ELF-1 (cell line): Measurements from ENCODE around the gene ZNF99.
"Not testable (repeated sequence)": the region's sequence is repeated elsewhere in the genome, so short reads cannot be mapped to it uniquely, and the experiment has no call there.

Source experiments
- DNase-seq: peaks from one replicate; pipeline ENCODE4 v3.0.0-alpha.2; 2016; ENCODE audit warnings: low read depth, low spot score

The ZNF99 gene

DNA sequence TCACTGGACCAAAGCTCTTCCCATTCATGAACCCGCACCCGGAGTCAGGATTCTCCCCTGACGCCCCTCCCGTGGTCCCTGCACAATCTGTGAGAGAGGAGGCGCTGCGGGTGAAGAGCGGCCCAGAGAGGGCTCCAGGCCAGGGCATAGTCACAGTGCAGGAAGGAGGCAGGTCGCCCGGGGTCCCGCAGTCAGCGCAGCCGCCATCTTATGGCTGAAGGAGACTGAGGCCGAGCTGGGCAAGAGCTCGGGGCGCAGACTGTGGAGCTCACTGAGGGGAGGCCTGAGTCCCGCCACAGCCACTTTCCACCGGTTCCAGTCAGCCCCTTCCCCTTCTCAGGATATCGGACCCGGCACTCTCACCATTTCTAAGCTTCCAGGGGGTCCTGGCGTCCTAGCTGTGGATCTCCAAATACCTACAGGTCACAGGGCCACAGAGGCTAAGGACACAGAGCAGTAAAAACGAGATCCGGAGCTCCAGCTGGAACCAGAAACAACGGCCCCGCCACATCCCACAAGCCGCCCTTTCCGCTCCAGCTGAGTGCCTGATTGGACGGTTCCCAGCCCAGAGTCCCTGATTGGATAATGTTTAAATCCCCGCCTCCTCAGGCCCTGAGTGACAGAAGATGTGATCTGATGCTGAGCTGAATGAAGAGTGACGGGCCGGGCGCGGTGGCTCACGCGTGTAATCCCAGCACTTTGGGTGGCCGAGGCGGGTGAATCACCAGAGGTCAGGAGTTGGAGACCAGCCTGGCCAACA lies at the start of gene ZNF99:
ZNF99 (minus strand) TSS at position 501 of the 760 bp plus-strand sequence; CDS start at position 366, 135 bp downstream.
- peak; percentile 1 for DNase-seq

DNA sequence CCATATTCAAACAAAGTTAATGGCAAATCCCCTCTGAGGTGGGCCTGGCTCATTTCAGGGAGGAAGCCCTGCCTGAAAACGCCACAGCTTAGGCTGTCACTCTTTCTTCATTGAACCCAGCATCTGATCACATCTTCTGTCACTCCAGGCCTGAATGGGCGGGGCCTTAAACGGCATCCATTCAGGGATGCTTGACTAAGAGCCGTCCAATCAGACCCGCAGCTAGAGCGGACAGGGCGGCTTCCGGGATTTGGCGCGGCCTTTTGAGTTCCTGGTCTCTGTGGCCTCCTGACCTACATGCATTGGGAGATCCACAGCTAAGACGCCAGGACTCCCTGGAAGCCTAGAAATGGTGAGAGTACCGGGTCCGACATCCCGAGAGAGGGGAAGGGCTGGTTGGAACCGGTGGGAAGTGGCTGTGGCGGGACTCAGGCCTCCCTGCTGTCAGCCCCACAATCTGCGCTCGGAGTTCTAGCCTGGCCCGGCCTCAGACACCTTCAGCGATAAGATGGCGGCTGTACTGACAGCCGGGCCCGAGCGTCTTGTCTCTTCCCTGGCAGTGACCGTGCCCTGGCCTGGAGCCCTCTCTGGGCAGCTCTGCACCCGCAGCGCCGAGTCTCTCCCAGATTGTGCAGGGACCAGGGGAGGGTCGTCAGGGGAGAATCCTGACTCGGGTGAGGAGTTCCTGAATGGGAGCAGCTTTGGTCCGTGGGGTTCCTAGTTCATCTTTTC lies 48.2 kb upstream of the ZNF99 start, which contains the start of gene ZNF723:
ZNF723 (plus strand) TSS at position 261 of the 732 bp plus-strand sequence; CDS start at position 350, 89 bp downstream.
- DNase-seq: no peak

DNA sequence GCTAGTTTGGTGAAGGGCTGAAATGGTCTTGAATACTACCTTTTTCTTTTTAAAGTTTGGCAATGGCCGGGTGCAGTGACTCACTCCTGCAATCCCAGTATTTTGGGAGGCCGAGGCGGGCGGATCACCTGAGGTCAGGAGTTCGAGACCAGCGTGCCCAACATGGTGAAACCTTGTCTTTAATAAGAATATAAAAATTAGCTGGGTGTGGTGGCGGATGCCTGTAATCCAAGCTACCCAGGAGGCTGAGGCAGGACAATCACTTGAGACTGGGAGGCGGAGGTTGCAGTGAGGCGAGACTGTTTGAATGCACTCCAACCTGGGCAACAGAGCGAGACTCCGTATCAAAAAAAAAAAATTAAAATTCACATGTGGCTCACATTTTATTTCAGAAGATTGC lies 47.3 kb upstream of the ZNF99 start:
- no peak for DNase-seq

DNA sequence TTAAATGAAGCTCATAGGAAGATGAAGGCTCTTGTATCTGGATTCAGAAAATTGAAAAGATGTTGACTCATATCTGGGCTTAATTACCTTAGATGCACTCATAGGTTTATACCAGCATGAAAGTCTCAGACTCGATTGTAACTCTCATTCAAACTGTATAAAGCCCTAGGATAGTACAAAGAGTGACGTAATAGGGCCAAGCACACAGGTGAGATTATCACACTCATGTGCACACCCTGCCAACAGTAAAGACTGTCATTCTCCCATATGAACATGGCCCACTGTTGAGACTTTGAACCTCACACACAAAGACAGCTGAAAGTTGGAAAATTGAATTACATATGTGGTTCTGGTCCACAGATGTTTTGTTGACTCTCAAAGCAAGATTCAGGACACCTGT lies 30.2 kb upstream of the ZNF99 start:
- no peak for DNase-seq

DNA sequence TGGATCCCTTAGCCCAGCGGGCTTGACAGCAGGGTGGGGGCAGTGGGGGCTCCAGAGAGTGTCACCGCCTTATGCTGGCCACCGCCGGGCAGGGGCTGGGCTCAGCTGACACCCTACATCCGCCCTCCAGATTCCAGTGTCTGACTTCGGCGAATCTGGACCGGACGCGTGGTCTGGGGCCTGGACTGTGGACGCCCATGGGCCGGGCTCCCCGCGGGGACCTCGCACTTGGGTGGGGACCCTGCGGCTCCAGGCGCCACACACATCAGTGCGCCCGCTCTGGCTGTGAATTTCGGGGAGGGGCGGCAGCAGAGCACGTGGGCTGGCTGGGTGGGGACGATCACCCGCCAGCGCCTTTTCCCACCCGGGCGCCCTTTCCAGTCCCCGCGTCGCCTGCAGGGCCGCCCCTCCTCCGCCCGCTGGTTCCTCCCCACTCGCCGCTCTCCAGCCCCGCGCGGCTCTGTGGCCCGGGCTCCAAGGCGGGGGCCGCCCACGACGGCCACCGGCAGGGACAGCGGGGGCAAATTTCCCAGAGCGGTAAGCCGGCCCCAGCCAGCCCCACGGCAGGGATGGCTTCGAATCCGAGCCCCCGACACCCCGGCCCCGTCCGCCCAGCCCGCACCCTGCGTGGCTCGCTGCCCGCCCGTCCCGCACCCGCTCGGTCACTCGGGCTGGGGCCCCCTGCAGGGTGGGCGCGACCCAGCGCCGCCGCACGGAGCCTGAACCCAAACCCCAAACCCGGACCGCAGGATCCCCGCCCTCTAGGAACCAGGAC lies 23.3 kb upstream of the ZNF99 start:
- no peak for DNase-seq

DNA sequence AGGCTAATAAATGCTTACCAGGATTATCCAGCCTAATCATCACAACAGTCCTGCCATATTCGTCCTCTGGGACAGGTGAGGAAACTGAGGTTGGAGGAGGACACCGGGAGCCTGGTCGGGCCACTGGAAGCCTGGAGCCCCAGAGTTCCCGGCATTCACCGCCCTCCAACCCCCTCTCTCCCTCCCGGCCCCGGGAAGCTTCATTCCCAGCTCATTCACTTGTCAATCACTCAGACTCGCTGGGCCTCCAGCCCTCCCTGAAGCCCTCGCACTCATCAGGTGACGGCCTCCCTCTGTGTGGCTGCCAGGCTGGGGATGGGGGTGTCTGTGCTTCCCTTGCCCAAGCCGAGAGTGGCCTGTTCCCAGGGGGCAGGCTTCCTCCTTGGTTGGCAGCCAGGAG lies 22.5 kb upstream of the ZNF99 start:
- DNase-seq: no peak

DNA sequence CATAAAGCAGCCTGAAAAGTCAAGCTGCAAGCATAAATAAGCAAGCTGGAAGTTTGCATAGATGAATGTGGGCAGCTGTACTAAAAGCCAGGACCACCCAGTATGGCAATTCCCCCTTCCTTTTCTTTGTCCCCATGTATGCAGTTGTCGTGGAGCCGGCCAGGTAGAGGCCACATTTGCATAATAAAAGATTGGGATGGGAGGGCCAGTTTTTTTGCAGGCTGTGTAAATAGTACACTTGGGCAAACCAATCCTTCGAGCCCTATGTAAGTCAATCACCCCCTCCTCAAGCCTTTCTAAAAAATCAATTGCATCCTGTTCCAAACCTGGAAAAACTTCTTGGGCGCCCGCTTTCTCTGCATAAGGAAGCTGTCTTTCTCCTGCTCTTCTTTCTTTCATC lies 13.1 kb upstream of the ZNF99 start:
- no peak for DNase-seq

DNA sequence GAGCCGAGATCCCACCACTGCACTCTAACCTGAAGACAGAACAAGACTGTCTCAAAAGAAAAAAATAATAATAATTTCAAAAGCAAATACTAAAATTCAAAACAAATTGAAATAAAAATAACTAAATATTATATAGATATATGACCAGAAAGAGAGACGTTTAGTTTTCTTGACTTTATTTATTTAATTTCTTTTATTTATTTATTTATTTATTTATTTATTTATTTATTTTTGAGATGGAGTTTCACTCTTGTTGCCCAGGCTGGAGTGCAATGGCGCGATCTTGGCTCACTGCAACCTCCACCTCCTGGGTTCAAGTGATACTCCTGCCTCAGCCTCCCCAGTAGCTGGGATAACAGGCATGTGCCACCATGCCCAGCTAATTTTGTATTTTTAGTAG lies 8.9 kb upstream of the ZNF99 start:
- DNase-seq: not testable (repeated sequence)

DNA sequence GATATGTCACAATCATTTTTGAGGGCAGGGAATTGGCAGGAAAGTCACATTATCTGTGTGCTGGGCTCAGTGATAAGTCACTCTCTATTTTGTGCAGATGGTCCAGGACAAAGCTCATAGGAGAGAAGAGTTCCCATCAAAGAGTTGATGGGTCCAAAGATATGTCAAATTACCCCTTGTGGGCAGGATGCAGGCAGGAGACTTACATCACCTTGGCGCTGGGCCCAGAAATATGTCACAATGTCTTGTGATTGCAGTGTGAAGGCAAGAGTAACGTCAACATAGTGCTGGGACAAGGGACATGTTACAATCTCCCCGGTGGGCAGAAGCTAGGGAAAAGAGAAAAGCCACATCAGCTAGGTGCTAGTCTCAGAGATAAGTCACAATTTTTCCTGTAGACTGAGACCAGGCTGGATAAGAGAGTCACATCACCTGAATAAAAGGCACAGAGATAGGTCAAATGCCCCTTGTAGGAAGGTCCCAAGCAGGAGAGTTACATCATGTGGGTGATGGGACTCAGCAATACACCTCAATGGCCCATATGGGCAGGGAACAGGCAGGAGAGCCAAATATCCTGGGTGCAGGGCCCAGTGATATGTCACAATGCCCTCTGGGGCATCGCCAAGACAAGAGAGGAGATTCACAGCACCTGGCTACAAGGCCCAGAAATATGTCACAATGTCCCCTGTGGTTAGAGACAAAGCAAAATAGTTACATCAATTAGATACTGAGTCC lies 47.9 kb downstream of the ZNF99 start:
- DNase-seq: no peak

DNA sequence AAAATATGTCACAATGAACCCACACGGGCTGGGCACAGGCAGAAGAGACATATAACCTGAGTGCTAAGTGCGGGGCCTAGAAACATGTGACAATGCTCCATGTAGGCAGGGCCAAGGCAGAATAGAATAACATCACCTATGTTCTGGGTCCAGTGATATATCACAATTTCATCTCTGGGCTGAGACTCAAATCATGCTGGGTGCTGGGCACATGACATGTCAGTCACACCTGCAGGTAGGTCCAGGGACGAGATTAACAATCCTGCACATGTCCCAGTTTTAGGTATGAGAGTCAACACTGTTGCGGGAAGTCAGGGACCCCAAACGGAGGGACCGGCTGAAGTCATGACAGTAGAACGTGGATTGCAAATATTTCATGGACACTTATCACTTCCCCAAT lies 50.3 kb downstream of the ZNF99 start:
- DNase-seq: no peak

DNA sequence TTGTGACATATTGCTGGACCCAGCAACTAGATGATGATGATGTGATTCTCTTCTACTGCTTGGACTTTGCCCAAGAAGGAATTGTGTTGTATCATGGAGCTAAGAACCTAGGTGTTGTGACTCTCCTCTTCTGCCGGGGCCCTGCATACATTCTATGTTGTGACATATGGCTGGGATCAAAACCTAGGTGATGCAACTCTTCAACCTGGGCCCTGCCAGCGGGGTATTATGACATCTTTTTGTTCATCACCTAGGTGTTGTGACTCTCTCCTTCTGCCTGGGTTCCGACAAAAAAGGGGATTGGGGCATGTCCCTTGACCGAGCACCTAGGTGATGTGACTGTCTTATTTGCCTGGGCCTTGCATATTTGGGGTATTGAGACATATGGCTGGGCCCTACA lies 55.7 kb downstream of the ZNF99 start:
- not testable (repeated sequence) for DNase-seq

DNA sequence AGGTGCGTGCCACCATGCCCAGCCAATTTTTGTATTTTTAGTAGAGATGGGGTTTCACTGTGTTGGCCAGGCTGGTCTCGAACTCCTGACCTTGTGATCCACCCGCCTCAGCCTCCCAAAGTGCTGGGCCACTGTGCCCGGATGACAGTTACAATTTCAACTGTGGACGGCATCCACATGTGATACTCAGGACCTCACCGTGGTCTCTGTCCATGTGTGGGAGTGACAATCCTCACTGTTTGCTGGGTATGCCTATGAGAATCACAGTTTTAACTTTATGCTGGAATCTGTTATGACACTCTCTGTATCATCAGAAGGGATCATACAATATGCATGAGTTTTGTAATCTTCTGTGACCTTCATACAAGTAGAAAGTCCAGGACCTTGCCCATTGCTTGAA lies 62.4 kb downstream of the ZNF99 start:
- not testable (repeated sequence) for DNase-seq

DNA sequence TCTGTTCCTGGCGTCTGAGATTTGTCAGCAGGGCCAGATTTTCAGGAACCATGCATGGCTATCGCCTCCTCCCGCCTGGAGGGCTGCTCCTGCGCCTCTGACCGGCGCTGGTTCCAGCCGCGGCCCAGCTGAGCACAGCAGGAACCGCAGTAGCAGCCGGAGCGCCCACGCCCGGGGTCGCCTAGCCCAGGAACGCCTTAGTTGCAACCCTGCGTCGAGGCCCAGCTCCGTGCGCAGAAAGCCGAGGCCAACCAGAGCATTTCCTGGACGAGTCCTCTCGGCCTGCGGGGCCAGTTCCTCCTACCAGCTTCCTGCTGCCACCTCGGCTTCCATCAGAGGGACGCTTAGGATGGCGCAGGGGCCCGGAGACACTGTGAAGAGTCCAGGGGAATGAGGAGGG lies 75.0 kb downstream of the ZNF99 start:
- DNase-seq: no peak

DNA sequence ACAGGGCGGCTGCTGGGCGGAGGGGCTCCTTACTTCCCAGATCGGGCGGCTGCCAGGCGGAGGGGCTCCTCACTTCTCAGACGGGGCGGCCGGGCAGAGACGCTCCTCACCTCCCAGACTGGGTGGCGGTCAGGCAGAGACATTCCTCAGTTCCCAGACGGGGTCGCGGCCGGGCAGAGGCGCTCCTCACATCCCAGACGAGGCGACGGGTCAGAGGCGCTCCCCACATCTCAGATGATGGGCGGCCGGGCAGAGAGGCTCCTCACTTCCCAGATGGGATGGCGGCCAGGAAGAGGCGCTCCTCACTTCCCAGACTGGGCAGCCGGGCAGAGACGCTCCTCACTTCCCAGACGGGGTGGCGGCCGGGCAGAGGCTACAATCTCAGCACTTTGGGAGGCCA lies 80.9 kb downstream of the ZNF99 start:
- DNase-seq: not testable (repeated sequence)

DNA sequence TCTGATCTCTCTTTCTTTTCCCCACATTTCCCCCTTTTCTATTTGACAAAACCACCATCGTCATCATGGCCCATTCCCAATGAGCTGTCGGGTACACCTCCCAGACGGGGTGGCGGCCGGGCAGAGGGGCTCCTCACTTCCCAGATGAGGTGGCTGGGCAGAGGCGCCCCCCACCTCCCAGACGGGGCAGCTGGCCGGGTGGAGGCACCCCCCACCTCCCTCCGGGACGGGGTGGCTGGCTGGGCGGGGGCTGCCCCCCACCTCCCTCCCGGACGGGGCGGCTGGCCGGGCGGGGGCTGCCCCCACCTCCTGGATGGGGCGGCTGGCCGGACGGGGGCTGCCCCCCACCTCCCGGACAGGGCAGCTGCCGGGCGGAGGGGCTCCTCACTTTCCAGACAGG lies 81.3 kb downstream of the ZNF99 start:
- DNase-seq: not testable (repeated sequence)
